GM19438 (cell line): ENCODE data around the gene KSR1.
"Not testable (repeated sequence)": the region's sequence is repeated elsewhere in the genome, so short reads cannot be mapped to it uniquely, and the experiment has no call there.

Experiments
- ATAC-seq: cut with Tn5 transposase; IDR thresholded peaks from one replicate; pipeline ENCODE4 v1.9.1; 2021; ENCODE audit warnings: low read depth; ENCODE audit not compliant: unreplicated experiment

Gene KSR1

DNA sequence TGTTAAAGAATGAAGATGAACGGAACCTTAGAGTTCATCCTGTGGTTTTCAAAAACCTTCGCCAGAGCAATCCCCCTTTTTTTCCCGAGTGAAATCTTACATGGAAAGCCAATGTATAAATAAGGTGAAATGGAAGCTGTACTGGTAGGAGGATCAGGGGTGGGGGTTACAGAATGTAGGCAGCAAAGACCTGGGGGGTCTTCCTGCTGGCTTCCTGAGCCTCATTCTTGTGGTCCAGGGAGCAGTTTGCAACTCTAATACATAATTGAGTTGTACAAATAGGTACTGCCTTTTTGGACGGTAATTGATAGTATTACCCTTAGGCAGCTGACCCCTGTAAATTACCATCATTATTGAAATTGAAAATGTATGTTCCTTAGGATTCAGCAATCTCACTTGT is 34.1 kb downstream of the KSR1 start:
- ATAC-seq = no peak

GRCh38 chr17:27491713-27492190 is 35.5 kb downstream of the KSR1 start:
- no peak for ATAC-seq

- no peak for ATAC-seq
These were observed 36.2 kb downstream of the KSR1 start for GRCh38 chr17:27492470-27492869.

- no peak for ATAC-seq
These were observed 36.8 kb downstream of the KSR1 start for GRCh38 chr17:27493088-27493487.

DNA sequence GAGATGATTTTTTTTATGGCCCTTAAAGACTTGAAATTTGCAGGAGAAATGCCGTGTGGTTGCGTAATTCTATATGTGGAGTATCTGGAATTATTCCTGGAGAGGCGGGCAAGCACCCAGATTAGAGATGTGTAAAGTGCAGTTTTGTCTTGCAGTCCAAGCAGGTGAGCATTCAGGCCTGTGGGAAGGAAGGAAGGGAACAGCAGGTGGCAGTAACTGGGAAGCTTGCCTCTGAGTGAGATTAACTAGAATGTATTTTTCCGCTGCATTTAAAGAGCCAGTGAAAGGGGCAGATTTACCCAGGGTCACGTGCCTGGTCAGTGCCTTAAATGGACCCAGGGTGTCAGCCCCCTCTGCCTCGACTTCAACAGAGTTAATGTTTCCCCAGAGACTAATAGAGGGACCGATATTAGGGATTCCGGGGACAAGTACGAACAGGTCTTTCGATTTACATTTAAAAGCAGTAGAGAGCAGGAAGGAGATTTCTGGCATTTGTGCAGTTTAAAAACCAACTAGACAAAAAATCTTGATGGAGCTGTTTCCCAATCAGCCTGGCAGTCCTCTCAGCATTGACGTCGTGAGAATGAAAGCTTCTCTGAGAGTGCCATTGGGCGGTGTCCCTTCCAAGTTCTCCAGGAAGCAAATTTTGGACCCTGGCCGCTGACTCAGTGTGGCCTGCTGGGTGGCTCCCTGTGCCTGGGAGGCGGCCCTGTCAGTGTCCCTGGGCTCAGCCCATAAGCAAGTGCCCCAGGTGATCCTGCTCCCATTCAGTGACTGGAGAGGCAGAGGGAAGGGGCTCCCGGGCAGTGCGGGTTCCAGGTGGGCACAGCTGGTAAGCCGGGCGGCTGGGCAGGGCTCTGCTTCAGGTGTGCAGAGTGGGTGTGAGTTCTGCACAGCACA is 38.2 kb downstream of the KSR1 start:
- no peak for ATAC-seq

GRCh38 chr17:27495460-27495859 is 39.2 kb downstream of the KSR1 start:
- ATAC-seq = peak; percentile 43

DNA sequence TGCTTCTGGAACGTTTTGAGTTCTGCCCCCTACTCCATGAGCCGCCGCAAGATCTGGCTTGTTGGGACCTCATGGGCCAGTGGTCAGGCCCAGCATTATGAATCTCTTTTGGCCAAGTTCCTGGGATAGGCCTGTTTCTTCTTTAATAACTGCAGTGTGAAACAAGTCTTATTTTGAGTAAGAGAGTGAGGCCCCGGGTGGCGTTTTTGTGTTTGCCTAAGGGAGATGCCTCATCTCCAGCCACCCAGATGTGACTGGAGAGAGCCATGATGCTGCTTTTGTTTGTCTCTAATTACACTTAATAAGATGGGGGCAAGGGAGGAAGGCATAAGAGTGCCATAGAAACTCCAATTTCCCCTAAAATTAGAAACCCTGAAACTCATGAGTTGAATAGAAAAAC is 39.8 kb downstream of the KSR1 start:
- peak; percentile 11 for ATAC-seq

- ATAC-seq = peak; percentile 59
These were observed 40.2 kb downstream of the KSR1 start for GRCh38 chr17:27496437-27496943.

DNA sequence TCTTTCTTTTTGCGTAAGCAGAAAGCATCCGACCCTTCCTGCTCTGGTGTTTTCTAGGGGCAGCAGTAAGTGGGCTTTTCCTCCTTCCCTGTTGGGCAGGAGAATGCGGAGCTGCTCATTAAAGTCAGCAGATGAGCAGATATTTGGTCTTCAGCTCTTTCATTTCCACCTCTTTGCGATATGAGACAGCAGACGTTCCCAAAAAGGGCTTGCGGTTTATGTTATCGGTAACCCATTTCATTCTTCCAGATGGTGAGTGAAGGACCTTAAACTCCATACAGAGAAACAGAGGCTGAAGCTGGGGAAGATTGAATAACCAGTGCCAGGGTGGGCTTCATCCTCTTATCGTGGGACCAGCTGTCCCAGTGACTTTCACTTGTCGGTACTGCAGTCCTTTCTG is 40.7 kb downstream of the KSR1 start:
- ATAC-seq = peak; percentile 6

DNA sequence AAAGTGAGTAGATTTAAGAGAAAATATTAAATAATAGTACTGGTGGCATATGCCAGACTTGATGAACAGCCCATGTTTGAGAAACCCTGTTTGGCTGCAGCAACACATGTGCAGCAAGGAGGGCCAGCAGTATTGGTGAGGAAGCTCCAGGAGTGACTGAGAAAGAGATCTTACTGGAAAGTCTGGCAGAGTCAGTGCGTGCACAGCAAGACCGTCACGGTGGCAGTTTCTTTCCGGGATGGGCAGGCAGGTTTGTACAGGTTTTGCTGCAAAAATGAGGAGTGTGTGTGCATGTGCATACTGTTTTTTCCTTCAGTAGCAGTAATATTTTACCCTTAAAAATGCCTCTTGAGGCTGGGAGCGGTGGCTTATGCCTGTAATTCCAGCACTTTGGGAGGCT is 41.4 kb downstream of the KSR1 start:
- no peak for ATAC-seq

DNA sequence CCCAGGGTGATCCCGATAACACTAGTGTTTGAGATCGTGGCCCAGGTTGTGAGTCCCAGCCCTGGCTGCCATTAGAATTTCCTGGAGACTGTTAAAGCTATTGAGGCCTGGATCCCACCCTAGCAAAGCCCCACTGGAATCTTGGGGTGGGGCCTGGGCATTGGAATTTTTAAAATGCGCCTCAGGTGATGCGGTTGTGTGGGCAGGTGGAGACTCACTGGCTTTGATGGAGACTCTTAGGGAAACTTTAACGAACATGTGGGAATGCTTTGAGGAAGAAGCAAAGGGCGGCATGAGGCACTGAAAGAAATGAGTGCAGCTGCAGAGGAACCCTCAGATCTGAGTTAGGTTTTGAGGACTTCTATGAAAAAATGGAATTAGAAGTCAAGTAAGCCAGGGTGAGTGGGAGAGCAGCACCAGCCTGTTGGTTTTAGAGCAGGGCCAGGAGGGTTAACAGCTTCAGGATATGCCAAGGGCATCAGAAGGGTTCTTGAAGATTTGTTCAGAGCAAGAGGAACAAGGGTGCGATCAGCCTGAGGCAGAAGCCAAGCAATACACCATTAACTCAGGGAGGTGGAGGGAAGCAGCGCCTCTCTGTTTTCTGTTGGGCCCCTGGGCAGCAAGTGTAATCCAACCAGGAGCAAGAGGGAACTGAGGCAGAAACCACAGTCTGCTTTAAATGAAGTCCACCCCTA is 42.5 kb downstream of the KSR1 start:
- no peak for ATAC-seq

DNA sequence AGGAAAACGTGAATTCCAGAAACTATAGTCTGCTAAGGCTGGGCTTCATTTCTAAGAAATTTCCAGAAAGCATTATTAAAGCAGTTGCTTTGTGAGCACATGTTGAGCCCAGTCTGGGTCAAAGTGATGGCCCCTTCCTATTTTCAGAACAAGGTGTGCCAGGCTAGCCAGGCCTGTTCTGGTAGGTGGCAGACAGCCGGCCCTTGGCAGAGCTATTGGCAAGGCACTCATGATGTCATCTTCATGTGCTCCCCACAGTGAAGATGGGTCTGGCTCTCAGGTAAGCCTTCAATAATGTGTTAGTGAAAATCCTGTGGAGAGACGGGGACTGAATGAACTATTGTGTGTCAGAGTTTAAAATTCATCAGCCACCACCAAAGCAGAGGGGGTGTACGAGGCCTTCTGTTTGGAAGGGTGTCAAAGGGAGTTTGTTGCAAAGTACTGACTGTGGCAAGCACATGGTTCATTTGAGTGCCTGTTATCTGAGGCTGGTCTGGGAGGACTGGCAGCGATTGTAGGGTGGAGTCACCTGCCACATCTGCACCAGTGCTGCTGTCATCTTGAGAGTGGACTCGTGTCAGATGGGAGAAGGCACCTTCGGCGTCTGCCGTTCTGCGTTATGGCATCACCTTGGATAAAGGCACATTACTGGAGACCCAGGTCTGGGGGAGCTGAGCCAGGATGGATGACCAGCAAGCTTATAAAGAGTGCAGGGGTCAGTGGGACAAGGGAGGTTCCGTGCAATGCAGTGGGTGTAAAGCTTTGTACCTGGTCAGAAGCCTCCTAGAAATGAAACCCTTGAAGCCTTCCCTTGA is 43.4 kb downstream of the KSR1 start:
- ATAC-seq = no peak

GRCh38 chr17:27501338-27501737 is 45.1 kb downstream of the KSR1 start:
- not testable (repeated sequence) for ATAC-seq

DNA sequence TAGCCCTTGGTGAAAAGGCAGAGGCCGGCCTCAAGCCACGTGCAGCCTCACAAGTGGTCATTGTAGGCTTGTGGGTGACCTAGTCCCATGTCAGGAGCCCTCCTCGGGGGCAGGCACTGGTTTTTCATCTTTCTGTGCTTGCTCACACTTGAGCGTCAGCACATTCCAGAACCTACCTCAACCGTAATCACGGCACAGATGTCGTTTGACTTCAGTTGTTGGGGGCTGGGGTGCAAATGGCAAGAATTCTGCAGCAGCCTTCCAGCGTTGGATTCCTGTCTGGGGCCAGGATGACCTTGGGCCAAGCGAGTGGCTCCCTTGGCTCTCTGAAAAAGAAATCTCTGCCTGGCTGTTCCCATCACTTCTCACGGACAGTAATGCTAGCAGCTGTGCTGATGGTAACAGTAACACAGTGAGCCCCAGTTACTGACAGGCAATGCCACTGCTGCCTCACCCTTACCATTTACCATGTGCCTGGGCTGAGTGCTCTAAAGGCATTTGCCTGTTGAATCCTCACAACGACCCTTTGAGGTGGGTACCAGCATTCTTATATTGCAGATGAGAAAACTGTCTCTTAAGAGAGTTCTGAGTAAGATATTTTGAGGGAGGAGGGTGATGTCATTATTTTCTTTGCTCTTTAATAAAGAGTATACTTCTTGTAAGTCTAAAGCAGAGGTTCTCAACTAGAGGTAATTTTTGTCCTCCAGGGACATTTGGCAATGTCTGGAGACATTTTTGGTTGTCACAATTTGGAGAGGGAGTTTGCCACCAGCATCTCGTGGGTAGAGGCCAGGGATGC is 46.5 kb downstream of the KSR1 start:
- no peak for ATAC-seq

DNA sequence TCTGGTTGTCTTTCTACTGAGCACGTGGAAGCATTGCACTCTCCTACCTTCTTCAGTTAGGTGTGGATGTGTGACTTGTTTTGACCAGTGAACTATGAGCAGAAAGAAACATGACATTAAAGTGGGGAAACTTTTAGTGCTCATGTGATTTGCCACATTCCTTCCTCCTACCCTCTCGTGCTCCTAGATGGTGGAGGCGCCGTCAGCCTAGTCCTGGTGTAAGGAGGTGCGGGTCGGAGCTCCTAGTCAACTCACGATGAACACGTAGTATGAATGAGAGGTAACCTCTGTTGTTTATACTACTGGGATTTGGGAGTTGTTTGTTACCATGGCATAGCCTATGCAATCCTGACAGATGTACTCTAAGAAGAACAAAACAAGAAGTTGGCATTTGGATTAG is 47.4 kb downstream of the KSR1 start:
- ATAC-seq = no peak

DNA sequence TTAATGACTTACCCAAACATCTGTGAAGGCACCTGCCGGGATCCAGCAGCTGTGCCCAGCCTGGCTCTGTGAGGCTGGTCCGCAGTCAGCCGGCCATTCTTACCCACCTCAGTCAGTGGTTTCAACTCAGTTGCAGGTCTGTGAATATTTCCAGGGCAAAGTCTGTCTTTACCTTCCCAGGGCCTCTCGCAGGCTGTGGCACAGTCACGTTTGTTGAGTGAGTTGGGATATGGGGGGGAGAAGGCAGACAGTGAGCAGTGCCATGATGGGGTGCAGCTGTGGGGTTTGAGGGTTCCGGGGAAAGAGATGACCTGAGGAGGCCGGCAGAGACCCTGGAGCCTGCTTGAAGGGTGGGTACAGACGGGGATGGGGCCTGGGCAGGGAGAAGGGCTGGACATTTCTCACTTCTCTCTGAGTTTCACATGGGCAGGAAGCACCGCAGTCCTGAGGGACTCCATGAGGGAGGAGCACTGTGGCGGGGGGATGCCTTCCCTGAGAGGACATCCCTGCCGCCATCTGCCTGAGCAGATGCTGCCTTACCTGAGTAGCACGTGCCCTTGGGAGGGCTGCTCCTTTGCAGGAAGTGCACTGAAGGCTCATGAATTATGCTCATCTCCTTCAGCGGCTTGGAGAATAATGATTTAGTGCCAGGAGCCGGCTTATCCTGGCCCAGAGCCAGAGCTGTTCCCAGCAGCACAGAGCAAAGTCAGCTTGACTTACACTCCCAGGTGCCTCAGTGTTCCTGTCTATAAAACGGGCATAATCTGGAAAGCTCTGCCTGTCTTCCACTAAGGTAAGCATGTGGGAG is 48.1 kb downstream of the KSR1 start:
- no peak for ATAC-seq

DNA sequence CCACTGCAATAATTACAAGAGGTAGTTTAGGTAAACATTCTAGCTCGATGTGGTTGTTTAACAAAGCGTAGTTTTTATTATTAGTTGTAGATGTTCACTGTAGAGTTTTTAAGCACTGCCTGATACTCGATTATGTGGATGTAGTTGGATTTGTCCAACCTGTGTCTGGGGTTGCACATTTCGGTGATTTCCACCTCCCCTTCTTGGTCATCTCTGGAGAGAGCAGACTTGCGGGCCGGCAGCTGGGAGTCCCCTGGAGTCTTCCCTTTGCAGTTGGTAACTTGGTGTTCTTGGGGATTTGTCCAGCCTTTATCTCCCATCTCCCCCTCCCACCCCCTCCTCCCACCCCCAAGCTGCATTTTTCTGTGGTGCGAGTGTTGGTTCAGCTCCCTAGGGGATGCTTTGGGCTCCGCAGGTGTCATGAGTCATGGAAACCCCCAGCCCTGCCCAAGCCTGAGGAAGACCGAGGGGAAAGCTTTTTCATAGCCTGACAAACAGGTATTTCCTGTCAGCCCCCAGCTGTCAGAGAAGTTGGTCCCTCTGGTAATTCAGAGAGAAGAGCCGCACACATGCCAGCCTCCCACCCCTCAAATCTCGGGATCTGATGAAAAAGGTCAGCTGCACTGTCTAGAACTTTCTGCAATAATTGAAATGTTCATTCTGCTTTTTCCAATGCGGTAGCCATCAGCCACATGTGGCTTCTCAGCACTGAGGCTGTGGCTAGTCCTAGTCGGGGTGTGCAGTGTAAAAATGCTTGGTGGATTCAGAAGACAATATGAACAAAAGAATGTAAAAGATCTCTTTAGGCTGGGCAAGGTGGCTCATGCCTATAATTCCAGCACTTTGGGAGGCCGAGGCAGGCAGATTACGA is 50.3 kb downstream of the KSR1 start:
- peak; percentile 55 for ATAC-seq

- ATAC-seq = no peak
These were observed 55.1 kb downstream of the KSR1 start for GRCh38 chr17:27511168-27511883.
